GM19025 (cell line): ENCODE data around the gene GALC.
"Not testable (repeated sequence)": the region's sequence is repeated elsewhere in the genome, so short reads cannot be mapped to it uniquely, and the experiment has no call there.

Source experiments
- ATAC-seq: cut with Tn5 transposase; IDR thresholded peaks from one replicate; pipeline ENCODE4 v1.9.1; 2021; ENCODE audit warnings: mild to moderate bottlenecking, low read depth, moderate library complexity; ENCODE audit not compliant: unreplicated experiment

Gene GALC

GRCh38 chr14:87992718-87993628 lies at the start of gene GALC:
Gene GALC, minus strand, starts transcription at chr14:87993182. Its CDS starts 18 bp downstream, at chr14:87993164.
- peak; percentile 79 for ATAC-seq

- no peak for ATAC-seq
Measured at GRCh38 chr14:88040146-88040545, 47.2 kb upstream of the GALC start.

- no peak for ATAC-seq
Measured at GRCh38 chr14:88039197-88039596, 46.2 kb upstream of the GALC start.

- ATAC-seq = no peak
Measured at GRCh38 chr14:88037325-88037724, 44.3 kb upstream of the GALC start.

DNA sequence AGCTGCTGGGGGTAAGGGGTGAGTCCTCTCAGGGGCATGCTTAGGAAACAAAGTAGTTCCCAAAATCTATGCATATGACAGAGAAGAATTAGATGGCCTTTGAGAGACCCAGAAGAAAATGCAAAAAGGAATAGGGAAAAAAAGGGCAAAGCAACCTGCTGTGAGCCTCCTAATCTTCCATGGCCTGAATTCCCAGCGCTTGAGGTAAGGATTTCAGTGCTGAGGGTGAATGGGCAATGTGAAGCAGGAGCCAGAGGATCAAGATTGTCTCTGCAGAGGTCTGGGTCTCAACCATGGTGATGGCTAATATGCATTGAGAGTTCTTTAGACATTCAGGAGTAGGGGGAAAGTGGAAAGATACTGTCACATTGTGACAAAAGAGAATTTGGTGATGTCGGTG lies 43.4 kb upstream of the GALC start:
- no peak for ATAC-seq

DNA sequence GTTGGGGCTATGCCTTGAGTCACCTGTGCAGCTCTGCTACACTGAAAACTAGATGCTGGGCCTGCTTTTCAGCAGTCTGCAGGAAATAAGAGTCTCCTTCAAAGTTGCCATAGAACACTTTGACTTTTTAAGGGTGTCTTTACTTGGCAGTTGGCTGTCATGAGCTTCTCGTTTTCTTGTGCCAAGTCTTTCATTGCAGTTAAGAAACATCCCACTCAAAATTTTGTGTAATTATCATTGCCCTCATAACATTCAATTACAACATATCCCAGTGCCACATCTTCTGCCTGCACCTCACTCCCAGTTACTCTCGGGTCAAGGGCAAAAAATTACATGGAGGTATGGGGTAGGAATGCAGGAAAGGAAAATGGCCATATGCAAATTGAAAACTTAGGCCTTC lies 41.1 kb upstream of the GALC start:
- ATAC-seq = no peak

GRCh38 chr14:88032373-88032772 lies 39.4 kb upstream of the GALC start:
- ATAC-seq = no peak

DNA sequence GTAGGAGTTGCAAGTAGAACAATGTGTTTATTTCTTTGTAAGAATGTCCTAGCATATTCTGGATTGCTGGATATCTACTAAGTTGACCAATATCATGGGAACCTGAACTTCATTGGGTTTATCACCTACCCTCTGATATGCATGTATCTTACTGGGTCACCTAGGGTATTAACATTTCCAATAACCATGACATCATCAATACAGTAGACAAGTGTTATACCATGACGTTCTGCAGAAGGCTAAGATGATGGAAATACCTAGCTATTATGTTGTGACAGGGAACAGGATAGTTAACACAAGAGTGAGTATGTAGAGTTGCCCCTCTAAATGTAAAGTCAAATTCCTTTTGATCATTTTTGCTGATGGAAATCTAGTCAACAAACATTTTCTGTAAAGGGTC lies 37.9 kb upstream of the GALC start:
- ATAC-seq = no peak

DNA sequence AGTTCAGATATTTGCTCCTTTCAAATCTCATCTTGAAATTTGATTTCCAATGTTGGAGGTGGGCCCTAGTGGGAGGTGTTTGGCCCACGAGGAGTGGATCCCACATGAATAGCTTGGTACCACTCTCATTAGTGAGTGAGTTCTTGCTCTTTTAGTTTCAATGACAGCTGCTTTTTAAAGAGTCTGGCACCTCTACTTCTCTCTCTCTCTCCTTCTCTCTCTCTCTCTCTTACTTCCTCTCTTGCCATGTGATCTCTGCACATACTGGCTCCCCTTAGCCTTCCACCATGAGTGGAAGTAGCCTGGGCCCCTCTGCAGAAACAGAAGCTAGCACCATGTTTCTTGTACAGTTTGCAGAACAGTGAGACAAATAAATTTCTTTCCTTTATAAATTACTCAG lies 37.1 kb upstream of the GALC start:
- no peak for ATAC-seq

GRCh38 chr14:88029500-88029899 lies 36.5 kb upstream of the GALC start:
- ATAC-seq = no peak

DNA sequence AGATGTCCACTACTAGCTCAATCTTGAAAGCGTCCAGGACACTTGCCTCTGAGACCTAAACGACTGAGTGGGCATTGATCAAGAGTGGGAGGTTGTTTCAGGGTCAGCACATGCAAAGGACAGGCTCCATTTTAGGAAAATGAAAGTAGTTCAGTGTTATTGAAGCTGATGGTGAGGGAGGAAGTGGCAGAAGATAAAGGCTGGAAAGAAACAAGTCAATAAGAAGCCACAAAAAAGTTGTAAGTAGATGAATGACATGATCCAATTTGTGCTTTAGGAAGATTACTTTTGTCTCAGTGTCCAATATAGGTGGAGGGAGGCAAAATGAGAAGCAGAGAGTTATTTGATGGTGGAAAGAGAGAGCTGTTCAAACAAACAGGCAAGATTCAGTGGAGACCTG lies 33.9 kb upstream of the GALC start:
- ATAC-seq = peak; percentile 49

GRCh38 chr14:88025313-88025712 lies 32.3 kb upstream of the GALC start:
- no peak for ATAC-seq

GRCh38 chr14:88024252-88025086 lies 31.5 kb upstream of the GALC start:
- not testable (repeated sequence) for ATAC-seq

DNA sequence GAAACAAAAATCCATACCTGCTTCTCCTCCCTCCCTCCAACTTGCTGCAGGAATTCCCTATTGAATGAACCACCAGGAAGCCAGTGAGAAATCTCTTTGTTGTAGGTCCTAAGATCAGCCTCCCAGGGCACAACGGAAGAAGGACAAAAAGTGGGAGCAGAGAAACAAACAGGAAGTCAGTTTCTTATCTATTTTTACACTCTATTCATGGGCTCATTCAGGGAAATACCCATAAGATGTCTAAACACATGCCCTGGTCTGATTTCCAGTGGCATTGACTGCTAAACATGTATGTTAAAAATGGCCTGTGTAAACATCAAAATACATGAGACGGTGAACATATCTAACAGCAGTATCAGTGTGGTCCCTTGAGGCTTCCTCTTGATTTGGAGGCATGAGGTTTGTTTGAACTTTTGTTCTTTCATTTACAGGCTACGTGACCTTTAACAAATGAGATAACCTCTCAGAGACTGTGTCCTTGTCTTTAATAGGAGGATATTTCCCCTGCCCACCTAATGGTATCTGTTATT lies 30.7 kb upstream of the GALC start:
- no peak for ATAC-seq

DNA sequence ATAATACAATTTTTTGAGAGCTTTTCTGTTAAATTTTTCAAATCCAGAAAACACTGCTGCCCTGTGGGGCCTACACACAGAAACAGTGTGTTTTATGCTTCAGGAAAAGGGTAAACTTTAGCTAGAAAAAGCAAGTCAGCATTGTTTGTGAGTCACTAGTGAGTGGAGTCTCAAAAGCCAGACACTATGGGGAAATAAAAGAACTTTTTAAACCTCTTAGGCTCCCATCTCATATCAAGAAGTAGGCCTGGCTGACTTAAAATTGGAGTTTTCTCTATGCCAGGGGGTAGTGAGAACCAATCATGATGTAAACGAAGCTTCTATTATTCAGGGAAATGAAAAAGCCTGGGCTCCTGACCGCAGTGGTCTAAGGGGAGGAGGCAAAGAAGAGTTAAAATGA lies 24.6 kb upstream of the GALC start:
- no peak for ATAC-seq

DNA sequence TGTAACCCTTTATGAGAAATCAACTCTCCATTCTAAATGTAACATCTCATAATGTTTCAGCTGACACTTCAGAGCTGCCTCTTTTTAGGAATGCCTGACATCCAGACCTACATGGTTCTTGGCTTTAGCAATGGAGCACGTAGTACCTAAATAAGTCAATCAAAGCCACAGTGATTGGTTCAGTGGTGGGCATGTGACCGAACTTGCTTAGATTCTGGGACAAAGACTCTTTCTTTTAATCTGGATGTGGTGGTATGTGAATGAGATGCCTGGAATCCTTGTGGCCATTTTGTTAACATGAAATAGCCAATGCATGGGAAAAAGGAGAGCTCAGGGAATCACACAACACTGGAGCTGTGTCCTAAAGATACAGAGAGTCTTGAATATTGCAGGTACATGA lies 23.8 kb upstream of the GALC start:
- no peak for ATAC-seq

DNA sequence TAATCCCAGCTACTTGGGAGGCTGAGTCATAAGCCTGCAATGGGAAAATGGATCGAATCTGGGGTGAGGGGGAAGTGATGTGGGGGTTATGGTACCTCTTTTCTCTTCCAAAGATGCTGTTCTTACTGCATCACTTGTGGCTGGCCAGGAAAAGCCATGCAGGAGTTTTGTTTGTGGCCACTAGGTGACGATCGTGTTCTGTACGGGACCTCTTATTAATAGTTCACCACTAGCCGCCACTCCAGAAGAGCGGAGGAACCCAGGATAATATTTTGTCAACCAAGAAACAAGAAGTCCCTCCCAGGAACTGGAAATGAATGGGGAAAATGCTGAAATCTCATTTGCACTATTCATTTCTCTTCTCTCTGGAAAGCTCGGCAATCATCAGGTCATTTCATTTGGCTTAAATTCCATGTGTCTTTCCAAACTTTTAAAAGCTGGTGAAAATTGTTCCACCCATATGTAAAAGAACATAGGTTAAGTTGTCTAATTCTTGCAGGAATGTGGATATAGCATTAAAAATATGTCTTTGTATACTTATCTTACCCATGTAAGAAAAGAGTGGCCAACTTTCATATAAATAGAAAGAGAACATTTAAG lies 20.9 kb upstream of the GALC start:
- peak; percentile 89 for ATAC-seq

DNA sequence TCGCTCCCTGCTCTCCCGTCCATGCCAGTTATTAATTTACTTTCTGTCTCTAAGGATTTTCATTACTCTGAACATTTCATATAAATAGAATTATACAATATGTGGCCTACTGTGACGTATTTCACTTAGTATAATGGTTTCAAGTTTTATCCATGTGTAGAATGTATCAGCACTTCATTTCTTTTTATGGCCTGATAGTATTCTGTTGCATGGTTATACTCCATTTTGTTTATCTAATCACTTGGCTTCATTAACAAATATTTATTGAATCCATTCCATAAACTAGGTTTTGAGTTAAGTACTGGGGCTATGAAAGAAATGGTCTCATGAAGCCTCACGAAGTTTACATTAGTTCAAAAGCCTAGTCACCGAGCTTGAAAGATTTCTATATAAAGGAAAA lies 19.5 kb upstream of the GALC start:
- ATAC-seq = no peak

DNA sequence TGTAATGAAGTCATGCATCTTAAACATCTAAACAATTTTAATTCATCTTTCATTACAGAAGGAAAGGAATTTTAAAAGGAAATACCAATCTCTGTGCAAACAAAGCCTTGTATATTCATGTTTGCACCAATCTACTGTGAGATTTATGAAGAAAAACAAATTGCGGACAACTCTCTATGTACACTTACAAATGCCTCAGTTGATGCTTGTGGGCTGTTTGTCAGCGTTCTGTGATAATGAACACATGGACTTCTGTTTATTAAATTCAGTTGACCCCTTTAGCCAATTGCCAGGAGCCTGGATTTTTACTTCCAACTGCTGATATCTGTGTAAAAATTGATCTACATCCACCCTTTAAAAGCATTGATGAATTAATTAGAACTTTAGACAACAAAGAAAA lies 17.3 kb upstream of the GALC start:
- ATAC-seq = no peak

DNA sequence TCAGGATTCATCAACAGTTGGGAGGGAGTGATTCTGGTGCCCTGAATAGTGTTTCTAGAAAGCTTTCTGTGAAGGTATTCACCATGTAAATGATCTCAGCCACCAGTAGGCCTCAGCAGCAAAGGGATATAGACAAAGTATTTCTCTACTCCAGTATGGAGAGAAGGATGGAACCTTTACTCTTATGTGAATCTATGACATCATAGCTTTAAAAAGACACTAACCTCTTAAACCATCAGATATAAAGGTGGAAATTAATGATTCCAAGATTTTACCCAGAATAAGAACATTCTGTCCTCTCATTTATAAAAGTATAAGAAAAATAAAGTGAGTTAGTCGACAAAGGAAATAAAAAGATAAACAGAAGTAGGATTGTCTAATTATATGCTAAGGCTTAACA lies 16.5 kb upstream of the GALC start:
- no peak for ATAC-seq
